Measurements from ENCODE around the gene GLIPR1L2. TPM values are rescaled to one million over a fixed set of nuclear protein-coding genes. Genes with fewer than 3 reads are reported as not detected.
"Not testable (repeated sequence)": the region's sequence is repeated elsewhere in the genome, so short reads cannot be mapped to it uniquely, and the experiment has no call there.

The GLIPR1L2 gene
- 1.4 TPM for total RNA-seq
- long read RNA-seq, partial matches to known transcripts = 0 of 1 reads
- long read RNA-seq, other reads (novel, unspliced or antisense) = 0 of 1 reads

- ATAC-seq = peak; percentile 100
These were observed at the start of gene GLIPR1L2 for GRCh38 chr12:75390899-75391538. Gene GLIPR1L2 (plus strand): TSS chr12:75391089. CDS start chr12:75391117, 28 bp downstream.

GRCh38 chr12:75341873-75342272 lies 49.0 kb upstream of the GLIPR1L2 start:
- intact Hi-C loops (cut with DNase I) = no loop called here
- DNase-seq (ENCODE audit: missing footprints) (no peak), ATAC-seq (no peak)

More at GRCh38 chr12:75390899-75391538, at the start of gene GLIPR1L2:
- peak; percentile 98 for DNase-seq (ENCODE audit: missing footprints)
- intact Hi-C loops (cut with DNase I) = loop anchor here (1.0 to 10.0 kb wide), 3 partner anchors 59 to 684 kb away; partner anchors contain the start of gene KRR1

GRCh38 chr12:75345531-75345930 lies 45.4 kb upstream of the GLIPR1L2 start:
- intact Hi-C loops (cut with DNase I) = no loop called here
- DNase-seq (ENCODE audit: missing footprints) = no peak
- no peak for ATAC-seq

DNA sequence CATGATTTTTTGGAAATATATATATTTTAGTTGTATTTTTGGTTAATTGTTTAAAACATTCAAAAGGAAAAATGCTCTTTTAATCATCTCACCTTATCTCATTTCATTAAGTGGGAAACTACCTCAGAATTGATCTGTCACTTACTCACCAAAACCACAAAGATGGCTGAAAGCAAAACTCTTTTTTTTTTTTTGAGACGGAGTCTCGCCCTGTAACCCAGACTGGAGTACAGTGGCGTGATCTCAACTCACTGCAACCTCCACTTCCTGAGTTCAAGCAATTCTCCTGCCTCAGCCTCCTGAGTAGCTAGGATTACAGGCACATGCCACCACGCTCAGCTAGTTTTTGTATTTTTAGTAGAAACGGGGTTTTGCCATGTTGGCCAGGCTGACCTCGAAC lies 44.7 kb upstream of the GLIPR1L2 start:
- ATAC-seq; intact Hi-C loops (cut with DNase I); DNase-seq (ENCODE audit: missing footprints): not testable (repeated sequence)

GRCh38 chr12:75349946-75350345 lies 40.9 kb upstream of the GLIPR1L2 start:
- ATAC-seq (no peak), DNase-seq (ENCODE audit: missing footprints) (no peak)
- intact Hi-C loops (cut with DNase I) = no loop called here

DNA sequence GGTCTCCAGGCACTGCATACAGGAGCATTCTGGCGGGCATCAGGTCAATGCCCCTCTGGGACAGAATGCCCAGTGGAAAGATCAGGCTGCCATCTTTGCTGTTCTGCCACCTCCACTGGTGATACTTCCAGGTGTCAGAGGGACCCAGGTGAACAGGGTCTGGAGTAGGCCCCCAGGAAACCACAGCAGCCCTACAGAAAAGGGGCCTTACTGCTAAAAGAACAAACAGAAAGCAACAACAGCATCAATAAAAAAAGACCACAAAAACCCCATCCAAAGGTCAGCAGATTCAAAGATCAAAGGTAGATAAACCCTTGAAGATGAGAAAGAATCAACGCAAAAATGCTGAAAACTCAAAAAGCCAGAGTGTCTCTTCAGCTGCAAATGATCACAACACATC lies 40.5 kb upstream of the GLIPR1L2 start:
- DNase-seq (ENCODE audit: missing footprints) = no peak
- intact Hi-C loops (cut with DNase I) = no loop called here
- ATAC-seq = no peak

DNA sequence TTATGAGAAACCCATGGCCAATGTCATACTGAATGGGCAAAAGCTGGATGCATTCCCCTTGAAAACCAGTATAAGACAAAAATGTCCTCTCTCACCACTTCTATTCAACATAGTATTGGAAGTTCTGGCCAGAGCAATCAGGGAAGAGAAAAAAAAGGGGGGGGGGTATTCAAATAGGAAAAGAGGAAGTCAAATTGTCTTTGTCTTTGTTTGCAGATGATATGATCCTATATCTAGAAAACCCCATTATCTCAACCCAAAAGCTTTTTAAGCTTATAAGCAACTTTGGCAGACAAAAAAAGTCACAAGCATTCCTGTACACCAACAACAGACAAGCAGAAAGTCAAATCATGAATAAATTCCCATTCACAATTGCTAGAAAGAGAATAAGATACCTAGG lies 36.9 kb upstream of the GLIPR1L2 start:
- ATAC-seq = no peak
- DNase-seq (ENCODE audit: missing footprints) = no peak
- intact Hi-C loops (cut with DNase I) = no loop called here

- ATAC-seq (no peak), DNase-seq (ENCODE audit: missing footprints) (no peak)
- intact Hi-C loops (cut with DNase I) = no loop called here
These were observed 30.0 kb upstream of the GLIPR1L2 start for GRCh38 chr12:75360920-75361319.

DNA sequence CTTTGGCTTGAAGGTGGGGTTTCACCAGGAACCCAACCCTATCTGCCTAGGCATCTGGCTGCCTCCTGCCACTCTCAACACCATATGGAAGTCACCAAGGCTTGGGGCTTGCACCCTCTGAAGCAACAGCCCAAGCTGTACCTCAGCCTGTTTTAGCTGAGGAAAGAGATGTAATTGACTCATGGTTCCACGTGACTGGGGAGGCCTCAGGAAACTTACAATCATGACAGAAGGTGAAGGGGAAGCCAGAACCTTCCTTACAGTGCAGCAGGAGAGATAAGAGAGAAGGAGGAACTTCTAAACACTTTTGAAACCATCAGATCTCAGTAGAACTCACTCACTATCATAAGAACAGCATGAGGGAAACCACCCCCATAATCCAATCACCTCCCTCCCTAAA lies 29.5 kb upstream of the GLIPR1L2 start:
- DNase-seq (ENCODE audit: missing footprints) = no peak
- ATAC-seq = no peak
- intact Hi-C loops (cut with DNase I) = no loop called here

GRCh38 chr12:75364919-75365318 lies 26.0 kb upstream of the GLIPR1L2 start:
- intact Hi-C loops (cut with DNase I) = no loop called here
- DNase-seq (ENCODE audit: missing footprints) (no peak), ATAC-seq (peak; percentile 92)

GRCh38 chr12:75366629-75367028 lies 24.3 kb upstream of the GLIPR1L2 start:
- DNase-seq (ENCODE audit: missing footprints) (no peak), ATAC-seq (no peak)
- intact Hi-C loops (cut with DNase I) = no loop called here

DNA sequence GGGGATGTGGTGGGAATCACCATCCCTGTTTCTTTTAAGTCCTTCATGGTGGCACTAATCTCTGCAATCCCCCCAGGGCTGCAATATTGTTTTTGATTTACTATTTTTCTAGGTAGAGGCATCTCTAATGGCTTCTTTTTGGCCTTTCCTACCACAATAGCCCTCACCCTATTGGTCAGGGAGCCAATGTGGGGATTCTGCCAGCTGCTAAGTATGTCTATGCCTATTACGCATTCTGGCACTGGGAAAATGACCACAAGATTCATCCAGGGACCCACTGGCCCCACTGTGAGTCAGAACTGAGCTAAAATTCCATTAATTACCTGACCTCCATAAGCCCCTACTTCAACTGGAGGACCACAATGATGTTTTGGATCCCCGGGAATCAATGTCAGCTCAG lies 15.9 kb upstream of the GLIPR1L2 start:
- intact Hi-C loops (cut with DNase I) = no loop called here
- ATAC-seq = no peak
- DNase-seq (ENCODE audit: missing footprints) = no peak

DNA sequence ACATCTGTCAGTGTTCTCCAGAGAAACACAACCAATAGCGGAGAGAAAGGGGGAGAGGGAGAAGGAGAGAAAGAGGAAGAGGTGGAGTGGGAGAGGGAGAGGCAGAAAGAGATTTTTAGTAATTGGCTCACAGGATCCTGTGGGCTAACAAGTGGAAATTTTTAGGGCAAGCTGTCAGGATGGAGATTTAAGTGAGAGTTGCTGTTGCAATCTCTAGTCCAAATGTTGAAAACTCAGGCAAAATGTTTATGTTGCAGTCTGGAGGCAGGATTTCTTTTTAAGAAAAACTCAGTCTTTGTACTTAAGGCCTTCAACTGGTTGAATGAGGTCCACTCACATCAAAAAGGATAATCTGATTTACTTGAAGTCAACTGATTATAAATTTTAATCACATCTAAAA lies 12.5 kb upstream of the GLIPR1L2 start:
- ATAC-seq (no peak), DNase-seq (ENCODE audit: missing footprints) (no peak)
- intact Hi-C loops (cut with DNase I) = no loop called here

DNA sequence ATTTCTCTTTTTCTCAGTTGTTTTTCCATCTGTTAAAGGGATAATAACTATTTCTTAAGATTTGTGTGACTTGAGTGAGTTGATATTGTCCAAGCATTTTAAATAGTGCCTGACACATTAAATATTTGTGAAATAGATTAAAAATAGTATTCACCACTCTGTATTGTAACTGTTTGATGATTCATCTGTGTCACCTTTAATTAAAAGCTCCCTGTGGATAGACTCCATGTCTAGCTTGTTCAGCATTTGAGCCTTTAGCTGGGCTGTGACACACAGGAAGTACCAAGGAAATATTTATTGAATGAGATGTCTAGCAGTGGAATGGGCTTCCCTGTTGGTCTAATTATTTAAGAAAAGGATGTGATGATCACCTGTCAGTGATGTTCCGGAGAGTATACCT lies 1.8 kb upstream of the GLIPR1L2 start:
- intact Hi-C loops (cut with DNase I) = no loop called here
- ATAC-seq = no peak

DNA sequence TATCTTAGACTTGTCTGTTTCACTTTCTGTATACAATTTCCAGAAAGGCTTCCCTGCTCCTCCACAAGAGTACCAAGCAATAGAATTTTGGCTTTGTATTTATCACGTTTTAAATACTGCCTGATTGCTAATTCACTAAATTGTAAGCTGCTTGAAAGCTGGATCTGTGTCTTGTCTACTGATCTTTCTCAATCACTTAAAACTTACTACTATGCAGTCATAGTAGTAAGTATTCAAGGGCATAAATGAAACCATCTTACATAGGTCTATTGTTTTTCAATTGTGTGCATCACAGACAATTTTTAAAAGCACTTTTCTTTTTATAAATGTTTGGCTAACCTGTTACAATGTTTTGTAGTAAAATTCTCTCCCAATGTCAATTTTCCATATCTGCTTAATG lies 1.2 kb upstream of the GLIPR1L2 start:
- intact Hi-C loops (cut with DNase I) = loop anchor here (5.0 to 10.0 kb wide), 2 partner anchors 123 to 685 kb away; partner anchors contain the start of gene KRR1
- no peak for DNase-seq (ENCODE audit: missing footprints)
- no peak for ATAC-seq

More for the DNA sequence above, 1.8 kb upstream of the GLIPR1L2 start:
- no peak for DNase-seq (ENCODE audit: missing footprints)

DNA sequence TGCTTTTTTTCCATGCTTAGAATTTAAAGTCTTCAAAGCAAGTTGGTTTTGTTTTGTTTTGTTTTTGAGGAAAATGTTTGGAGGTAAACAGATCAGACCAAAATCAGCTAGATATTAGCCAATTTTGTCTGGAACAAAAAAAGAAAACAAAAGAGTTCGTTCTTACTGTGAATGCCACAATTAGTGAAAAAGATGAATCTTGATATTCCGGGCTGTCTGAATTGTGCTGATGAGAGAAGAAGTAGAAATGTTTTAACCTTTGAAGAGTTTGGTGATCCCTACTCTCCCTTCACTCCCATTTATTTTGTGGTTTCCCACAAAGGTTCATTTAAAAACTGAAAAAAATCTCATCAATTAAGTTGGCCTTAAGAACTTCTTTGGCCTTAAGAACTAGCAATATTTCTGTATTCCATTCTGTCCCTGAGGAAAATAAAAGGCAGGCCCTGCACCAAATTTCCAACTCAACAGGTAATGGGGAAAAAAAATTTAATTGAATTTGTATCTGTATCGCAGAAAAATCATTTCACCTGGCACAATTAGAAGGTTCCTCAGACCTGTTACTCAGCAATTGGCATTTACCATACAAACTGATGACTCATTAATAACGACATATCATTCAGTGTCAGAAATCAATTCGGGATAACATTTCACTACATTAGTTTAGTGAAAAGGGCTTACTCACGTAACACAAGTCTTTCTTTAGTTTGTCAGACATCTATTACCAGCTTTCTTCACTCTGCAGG lies 562 bp upstream of the GLIPR1L2 start:
- no peak for DNase-seq (ENCODE audit: missing footprints)
- intact Hi-C loops (cut with DNase I) = loop anchor here (5.0 to 10.0 kb wide), 2 partner anchors 122 to 684 kb away; partner anchors contain the start of gene KRR1
- no peak for ATAC-seq

GRCh38 chr12:75404231-75404630 lies 13.3 kb downstream of the GLIPR1L2 start:
- ATAC-seq (no peak), DNase-seq (ENCODE audit: missing footprints) (no peak)
- intact Hi-C loops (cut with DNase I) = no loop called here

- DNase-seq (ENCODE audit: missing footprints) (no peak), ATAC-seq (no peak)
- intact Hi-C loops (cut with DNase I) = no loop called here
These were observed 16.8 kb downstream of the GLIPR1L2 start for GRCh38 chr12:75407683-75408082.

- DNase-seq (ENCODE audit: missing footprints) (no peak), ATAC-seq (no peak)
- intact Hi-C loops (cut with DNase I) = no loop called here
These were observed 18.9 kb downstream of the GLIPR1L2 start for GRCh38 chr12:75409830-75410229.

GRCh38 chr12:75414671-75415070 lies 23.8 kb downstream of the GLIPR1L2 start:
- intact Hi-C loops (cut with DNase I) = no loop called here

More at GRCh38 chr12:75414671-75415070, 23.8 kb downstream of the GLIPR1L2 start:
- DNase-seq (ENCODE audit: missing footprints) = no peak
- ATAC-seq = no peak
